Upper lobe of right lung (tissue), 1 donor: Measurements from ENCODE around the gene TINCR. TPM values are rescaled to one million over a fixed set of nuclear protein-coding genes. Genes with fewer than 3 reads are reported as not detected.

Source experiments
- ATAC-seq: fragments of 200-7000 bp; cut with Tn5 transposase; one replicate; pipeline ENCODE4 v1.9.1; 2020; ENCODE audit warnings: mild to moderate bottlenecking, moderate library complexity
- DNase-seq: peaks from one replicate; pipeline ENCODE4 v3.0.0-alpha.2; 2020
- H3K27ac ChIP-seq: fragments of 200-600 bp; one replicate; pipeline ENCODE4 v1.8.0; 2022
- H3K27me3 ChIP-seq: fragments of 200-600 bp; one replicate; pipeline ENCODE4 v1.8.0; 2022; ENCODE audit warnings: mild to moderate bottlenecking
- H3K36me3 ChIP-seq: fragments of 200-600 bp; one replicate; pipeline ENCODE4 v1.8.0; 2022
- H3K4me1 ChIP-seq: fragments of 200-600 bp; one replicate; pipeline ENCODE4 v1.8.0; 2022
- H3K4me3 ChIP-seq: fragments of 200-600 bp; one replicate; pipeline ENCODE4 v1.8.0; 2022; ENCODE audit warnings: mild to moderate bottlenecking
- H3K9me3 ChIP-seq: fragments of 200-600 bp; one replicate; pipeline ENCODE4 v1.8.0; 2022
- intact Hi-C: fragments of 100-400 bp; cut with DNase I; formaldehyde crosslinking; loops from one replicate; pipeline ENCODE4 v1.11.0; 2022
- total RNA-seq: library from RNA; stranded (reverse); fragmentation: NEBNext Ultra II Directional; extraction: Animal tissue kit (Norgen Biotek cat#: 25700); gene quantifications from one replicate; pipeline ENCODE4 v1.2.1, GENCODE V29; 2021
- TF ChIP-seq, protein P1 (sequence below): fragments of 200-600 bp; IDR thresholded peaks from one replicate; pipeline ENCODE4 v1.8.0; 2022; ENCODE audit warnings: antibody characterized with exemption
- donor health status: DM: no; HTN: yes; CAD: no; lungs with severe emphysema.

TINCR gene
- total RNA-seq, 1 donor from 2014 or later: 5.6 TPM

DNA sequence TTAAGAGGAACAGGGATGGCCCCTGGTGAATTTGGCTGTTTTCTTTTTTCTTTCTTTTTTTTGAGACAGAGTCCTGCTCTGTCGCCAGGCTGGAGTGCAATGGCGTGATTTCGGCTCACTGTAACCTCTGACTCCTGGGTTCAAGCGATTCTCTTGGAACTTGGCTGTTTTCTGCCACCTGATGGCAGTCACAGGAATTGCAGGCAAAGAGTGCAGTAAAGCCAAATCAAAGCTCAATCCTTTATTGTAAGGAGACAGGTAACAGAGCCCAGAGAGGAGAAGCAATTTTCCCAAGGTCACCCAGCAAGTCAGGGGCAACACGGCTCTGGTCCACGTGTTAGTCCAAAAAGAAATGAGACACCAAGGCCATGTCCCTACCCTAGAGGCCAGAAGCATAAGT, 6.2 kb downstream of the TINCR start:
- TF ChIP-seq, protein P1, sequence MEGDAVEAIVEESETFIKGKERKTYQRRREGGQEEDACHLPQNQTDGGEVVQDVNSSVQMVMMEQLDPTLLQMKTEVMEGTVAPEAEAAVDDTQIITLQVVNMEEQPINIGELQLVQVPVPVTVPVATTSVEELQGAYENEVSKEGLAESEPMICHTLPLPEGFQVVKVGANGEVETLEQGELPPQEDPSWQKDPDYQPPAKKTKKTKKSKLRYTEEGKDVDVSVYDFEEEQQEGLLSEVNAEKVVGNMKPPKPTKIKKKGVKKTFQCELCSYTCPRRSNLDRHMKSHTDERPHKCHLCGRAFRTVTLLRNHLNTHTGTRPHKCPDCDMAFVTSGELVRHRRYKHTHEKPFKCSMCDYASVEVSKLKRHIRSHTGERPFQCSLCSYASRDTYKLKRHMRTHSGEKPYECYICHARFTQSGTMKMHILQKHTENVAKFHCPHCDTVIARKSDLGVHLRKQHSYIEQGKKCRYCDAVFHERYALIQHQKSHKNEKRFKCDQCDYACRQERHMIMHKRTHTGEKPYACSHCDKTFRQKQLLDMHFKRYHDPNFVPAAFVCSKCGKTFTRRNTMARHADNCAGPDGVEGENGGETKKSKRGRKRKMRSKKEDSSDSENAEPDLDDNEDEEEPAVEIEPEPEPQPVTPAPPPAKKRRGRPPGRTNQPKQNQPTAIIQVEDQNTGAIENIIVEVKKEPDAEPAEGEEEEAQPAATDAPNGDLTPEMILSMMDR: peak; percentile 26
- Histone ChIP-seq H3K4me3 (no peak overlapping the region), H3K27me3 (peaks cover 41% of the 10 kb centered on the region), H3K36me3 (no peaks in the 10 kb centered on the region), H3K9me3 (peaks cover 5% of the 10 kb centered on the region), H3K4me1 (no peaks in the 10 kb centered on the region), H3K27ac (no peak overlapping the region)
- ATAC-seq (no peak), DNase-seq (no peak)
- intact Hi-C loops: no loop called here

DNA sequence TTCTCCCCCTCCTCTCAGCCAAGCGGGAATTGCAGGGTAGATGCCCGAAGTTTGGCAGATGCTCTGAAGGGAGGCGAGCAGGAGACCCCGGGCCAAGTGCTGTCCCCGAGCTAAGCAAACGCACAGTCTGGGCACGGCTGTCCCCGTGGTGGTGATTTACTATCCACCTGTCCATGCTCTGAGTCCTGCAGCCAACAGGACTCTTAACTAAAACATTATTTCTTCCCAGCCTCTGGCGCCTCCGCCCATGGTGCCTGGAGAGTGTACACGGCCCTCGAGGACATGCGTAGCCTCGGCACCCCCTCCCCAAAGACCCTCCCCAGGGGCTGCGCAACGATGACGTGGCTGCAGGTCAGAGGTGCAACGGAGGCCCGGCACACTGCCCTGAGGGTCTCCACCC, 7.6 kb downstream of the TINCR start:
- H3K4me3 ChIP-seq: no peak overlapping the region
- no peaks in the 10 kb centered on the region for H3K4me1 ChIP-seq
- H3K9me3 ChIP-seq: peaks cover 5% of the 10 kb centered on the region
- TF ChIP-seq, protein P1: no peak
- no peak for ATAC-seq
- DNase-seq: no peak
- H3K36me3 ChIP-seq: no peaks in the 10 kb centered on the region
- intact Hi-C loops: no loop called here
- no peak overlapping the region for H3K27ac ChIP-seq
- peaks cover 42% of the 10 kb centered on the region for H3K27me3 ChIP-seq

DNA sequence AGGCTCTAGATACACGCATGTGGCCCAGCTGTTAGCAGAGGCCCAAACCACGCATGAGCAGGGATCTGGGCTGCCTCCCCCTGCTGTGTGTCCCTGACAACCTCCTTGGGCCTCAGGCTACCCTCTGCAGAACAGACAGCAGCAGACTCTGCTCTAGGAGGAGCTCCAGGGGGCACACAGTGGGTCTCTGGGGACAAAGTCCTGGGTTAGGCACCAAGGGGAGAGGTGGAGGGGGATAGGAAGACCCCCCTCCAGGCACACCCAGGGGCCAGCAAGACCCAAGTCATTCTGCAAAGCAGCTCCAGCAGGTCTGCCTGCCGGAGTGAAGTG, 8.0 kb downstream of the TINCR start:
- no peak overlapping the region for H3K27ac ChIP-seq
- intact Hi-C loops: no loop called here
- DNase-seq: no peak
- ATAC-seq: no peak
- H3K4me1 ChIP-seq: no peaks in the 10 kb centered on the region
- peaks cover 5% of the 10 kb centered on the region for H3K9me3 ChIP-seq
- H3K36me3 ChIP-seq: no peaks in the 10 kb centered on the region
- peaks cover 42% of the 10 kb centered on the region for H3K27me3 ChIP-seq
- no peak overlapping the region for H3K4me3 ChIP-seq
- TF ChIP-seq, protein P1: no peak

DNA sequence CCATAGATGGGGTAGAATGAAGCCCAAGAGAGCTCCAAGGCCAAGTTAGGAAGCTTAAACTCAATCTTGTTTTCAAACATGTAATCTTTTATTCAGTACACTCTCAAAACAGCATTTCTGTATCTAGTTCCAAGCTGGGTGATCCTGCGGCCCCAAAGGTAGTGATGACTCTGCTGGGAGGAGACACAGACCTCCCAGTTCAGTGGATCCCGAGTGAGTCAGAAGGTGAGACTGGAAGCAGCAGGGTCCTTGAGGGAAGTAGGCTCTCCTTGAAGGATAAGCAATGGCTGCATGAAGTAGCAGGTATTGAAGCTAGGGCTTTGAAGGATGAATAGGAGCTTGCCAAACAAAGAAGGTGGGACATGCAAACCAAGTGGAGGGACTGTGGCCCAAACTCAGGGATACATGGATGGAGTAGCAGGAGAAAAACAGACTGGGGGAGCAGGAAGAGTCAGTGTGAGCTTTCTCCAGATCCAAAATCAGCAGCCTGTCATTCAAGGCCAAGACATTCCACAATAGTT, 9.6 kb downstream of the TINCR start:
- ATAC-seq: no peak
- H3K27me3 ChIP-seq: peaks cover 33% of the 10 kb centered on the region
- intact Hi-C loops: no loop called here

DNA sequence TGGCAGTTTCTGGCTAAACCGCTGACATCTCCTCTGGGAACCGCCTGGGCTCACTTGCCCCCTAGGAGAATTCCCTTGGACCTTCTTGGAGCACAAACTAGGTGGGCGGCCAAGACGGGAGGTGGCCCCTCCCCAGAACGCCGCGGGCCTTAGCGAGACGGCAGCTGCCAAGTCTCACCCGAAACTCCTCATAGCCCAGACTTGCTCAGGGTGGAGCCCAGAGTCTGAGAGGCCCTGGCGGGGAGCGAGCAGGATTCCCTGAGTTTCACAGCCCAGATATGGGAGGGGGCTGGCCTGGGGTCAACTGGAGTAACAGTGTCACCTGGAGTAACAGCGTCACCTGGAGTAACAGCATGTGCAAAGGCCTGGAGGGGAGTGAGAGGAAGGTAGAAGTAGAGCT, 10.1 kb downstream of the TINCR start:
- ATAC-seq: peak; percentile 46
- DNase-seq: no peak
- Histone ChIP-seq H3K9me3 (peaks cover 5% of the 10 kb centered on the region), H3K4me1 (no peaks in the 10 kb centered on the region), H3K27ac (no peak overlapping the region), H3K4me3 (no peak overlapping the region), H3K36me3 (no peaks in the 10 kb centered on the region), H3K27me3 (peaks cover 29% of the 10 kb centered on the region)
- intact Hi-C loops: no loop called here
- TF ChIP-seq, protein P1: no peak

More for the DNA sequence above, 9.6 kb downstream of the TINCR start:
- Histone ChIP-seq H3K4me3 (no peak overlapping the region), H3K36me3 (no peaks in the 10 kb centered on the region), H3K27ac (no peak overlapping the region), H3K4me1 (no peaks in the 10 kb centered on the region), H3K9me3 (peaks cover 5% of the 10 kb centered on the region)
- no peak for DNase-seq
- TF ChIP-seq, protein P1: no peak

DNA sequence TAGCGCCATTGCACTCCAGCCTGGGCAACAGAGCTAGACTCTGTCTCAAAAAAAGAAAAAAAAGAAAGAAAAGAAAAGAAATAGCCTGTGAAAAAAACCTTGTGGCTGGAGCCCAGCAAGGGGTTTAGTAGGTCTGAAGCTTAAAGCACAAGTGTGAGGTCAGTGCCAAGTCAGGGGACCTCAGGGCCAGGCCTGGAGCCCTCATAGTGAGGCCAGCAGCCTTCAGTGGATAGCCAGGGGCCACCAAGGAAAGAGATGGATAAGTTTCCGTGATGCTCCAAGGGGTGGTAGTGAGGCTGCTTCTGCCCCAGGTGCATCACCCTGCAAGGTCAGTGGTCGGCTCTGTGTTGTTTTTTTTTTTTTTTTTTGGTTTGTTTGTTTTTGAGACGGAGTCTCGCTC, 12.9 kb downstream of the TINCR start:
- Histone ChIP-seq H3K27ac (no peak overlapping the region), H3K36me3 (no peaks in the 10 kb centered on the region), H3K27me3 (peaks cover 7% of the 10 kb centered on the region), H3K4me3 (no peak overlapping the region), H3K4me1 (no peaks in the 10 kb centered on the region), H3K9me3 (no peaks in the 10 kb centered on the region)
- TF ChIP-seq, protein P1: no peak
- ATAC-seq: no peak
- DNase-seq: no peak
- intact Hi-C loops: no loop called here
